GM21360 (cell line): Measurements from ENCODE around the gene S100A16.
"Not testable (repeated sequence)": the region's sequence is repeated elsewhere in the genome, so short reads cannot be mapped to it uniquely, and the experiment has no call there.

ENCODE experiments used
- ATAC-seq: cut with Tn5 transposase; IDR thresholded peaks from one replicate; pipeline ENCODE4 v1.9.1; 2021; ENCODE audit warnings: mild to moderate bottlenecking, moderate library complexity; ENCODE audit not compliant: unreplicated experiment

S100A16 gene

GRCh38 chr1:153612755-153613331 lies at the start of gene S100A16:
Gene S100A16, minus strand, starts transcription at chr1:153613137. Its CDS starts 4,986 bp downstream, at chr1:153608151.
- ATAC-seq: no peak

DNA sequence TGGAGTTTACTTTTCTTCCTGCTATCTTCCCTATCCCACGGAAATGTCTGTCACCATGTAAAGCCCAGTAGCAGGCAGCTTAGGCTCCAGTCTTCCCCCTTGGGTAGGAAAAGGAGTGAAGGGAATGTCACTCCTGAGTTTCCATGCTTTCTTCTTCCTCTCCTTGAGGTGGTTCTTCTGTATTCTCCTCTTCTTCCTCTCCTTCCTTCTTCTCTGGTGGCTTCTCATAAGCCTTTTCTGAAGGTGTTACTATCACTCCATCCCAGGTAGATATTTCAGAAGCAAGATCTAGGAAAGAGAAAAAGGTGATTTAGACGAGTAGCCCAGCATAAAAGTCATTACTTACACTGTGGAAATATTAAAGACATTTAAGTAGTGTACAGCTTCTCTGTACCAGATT lies 49.3 kb upstream of the S100A16 start:
- no peak for ATAC-seq

DNA sequence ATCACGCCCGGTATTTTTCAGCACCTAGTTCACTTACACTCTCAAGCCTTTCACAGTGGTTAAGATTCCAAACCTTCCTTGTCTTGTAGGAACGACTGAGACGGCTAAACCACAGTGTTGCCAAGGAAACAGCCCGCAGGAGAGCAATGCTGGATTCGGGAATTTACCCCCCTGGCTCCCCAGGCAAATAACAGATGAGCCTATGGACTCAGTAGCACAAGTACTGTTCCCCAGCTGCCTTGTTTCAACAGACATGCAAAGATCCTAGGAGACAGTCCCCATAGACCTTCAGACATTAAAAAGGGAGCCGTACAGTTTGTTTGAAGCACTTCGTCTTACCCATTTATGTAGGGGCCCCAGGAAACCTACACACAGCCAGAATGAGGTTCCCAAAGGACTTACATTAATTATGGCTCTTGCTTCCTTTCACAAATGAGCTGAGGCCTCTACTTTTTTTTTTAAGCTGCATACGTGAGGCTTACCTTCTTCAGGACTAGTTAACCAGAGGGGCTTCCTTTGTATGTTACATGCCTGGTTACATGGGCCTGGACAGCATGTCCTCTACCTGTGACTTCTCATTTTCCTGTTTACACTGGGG lies 48.3 kb upstream of the S100A16 start:
- no peak for ATAC-seq

DNA sequence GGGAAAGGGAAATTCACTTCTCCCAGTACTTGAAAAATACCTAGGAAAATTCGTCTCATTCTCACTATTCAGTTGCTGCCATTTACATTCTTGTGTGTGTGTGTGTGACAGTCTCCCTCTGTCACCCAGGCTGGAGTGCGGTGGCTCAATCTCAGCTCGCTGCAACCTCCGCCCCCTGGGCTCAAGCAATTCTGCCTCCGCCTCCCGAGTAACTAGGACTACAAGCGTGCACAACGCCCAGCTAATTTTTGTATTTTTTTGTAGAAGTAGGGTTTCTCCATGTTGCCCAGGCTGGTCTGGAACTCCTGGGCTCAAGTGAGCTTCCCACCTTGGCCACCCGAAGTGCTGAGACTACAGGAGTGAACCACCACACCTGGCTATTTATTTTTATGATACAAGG lies 46.7 kb upstream of the S100A16 start:
- ATAC-seq: no peak

- no peak for ATAC-seq
These were observed 46.2 kb upstream of the S100A16 start for GRCh38 chr1:153659175-153659534.

DNA sequence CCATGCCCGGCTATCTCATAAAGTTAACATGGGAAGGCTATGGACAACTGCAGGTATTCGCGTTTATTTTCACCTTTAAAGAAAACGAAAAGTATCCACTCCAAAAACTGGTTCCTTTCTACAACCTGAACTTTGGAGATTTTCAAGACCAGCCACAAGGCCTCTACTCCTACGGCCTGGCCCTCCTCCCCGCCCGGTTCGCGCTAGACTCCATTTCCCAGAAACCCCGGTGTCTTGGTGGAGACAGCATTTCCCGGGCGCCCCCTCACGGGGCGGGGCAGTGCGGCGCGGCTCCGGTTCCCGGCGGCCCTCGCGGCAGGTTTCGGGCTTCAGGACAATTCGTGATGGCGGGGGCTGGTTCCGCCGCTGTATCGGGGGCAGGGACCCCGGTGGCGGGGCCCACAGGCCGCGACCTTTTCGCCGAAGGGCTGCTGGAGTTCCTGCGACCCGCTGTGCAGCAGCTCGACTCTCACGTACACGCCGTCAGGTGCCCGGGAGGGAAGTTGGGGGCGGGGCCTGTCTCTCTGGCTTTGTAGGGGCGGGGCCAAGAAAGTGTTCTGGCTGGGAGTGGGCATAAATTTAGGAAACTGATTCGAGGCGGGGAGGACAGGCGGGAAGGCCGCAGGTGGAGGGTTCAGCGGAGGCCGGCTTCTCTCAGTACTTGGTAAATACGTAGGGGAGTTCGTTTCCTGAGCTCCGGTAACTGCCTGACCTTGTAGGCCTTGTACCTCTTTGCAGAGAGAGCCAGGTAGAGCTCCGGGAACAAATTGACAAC lies 45.6 kb upstream of the S100A16 start, which contains the start of gene SNAPIN:
SNAPIN (plus strand) TSS at position 304 of the 775 bp plus-strand sequence; CDS start at position 345, 41 bp downstream.
- peak; percentile 85 for ATAC-seq

GRCh38 chr1:153655333-153655732 lies 42.4 kb upstream of the S100A16 start:
- no peak for ATAC-seq

- ATAC-seq: no peak
These were observed 40.0 kb upstream of the S100A16 start for GRCh38 chr1:153652805-153653500.

GRCh38 chr1:153651771-153652170 lies 38.8 kb upstream of the S100A16 start:
- ATAC-seq: no peak

DNA sequence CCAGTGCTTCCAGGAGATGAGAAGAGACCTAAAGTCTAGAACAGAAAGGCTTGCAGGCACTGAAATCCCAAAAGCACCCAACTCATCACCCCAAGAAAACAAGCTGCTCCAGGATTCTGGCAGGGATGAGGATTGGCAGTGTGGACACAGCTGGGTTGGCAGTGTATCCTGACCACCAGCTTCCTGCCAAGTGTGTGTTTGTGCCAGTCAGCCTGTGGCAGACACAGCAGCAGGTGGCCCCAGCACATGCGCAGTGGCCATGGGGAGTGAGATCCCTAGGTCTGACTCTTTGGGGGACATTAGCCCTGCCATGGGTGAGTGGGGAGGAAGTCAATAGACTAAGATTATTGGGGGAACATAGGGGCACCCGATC lies 36.9 kb upstream of the S100A16 start:
- no peak for ATAC-seq

DNA sequence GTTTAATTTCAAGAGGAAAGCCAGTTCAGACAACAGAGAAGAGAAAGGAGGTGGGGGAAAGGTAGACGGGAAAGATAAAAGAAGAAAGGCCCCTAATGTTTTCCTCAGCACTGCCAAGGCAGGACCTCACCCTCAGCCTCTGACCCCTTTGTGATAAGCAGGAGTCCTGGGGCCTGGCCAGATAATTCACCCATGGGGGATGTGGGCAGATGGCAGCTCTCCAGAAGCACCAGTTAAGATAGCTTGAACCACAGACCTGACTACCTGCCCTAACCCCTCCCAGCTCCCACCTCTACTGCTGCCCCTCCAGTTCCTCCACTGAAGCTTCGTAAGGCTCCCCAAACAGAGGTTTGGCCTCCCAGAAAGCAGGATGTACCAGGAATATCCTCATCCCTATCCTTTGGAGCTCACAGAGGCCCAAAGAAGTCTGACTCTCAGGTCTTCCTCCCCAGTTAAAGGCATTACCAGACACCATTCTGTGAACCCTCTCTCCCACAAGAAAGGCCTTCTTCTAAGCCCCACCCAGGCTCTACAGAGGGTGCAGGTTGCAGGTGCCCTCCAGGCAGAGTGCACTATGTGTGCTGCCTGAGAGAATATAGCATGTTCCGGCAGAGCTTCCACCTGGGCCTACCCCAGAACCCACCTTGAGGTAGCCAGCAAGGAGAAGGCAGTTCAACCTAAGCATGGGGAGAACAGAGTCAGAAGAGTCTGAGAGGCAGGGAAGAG lies 36.4 kb upstream of the S100A16 start:
- no peak for ATAC-seq

DNA sequence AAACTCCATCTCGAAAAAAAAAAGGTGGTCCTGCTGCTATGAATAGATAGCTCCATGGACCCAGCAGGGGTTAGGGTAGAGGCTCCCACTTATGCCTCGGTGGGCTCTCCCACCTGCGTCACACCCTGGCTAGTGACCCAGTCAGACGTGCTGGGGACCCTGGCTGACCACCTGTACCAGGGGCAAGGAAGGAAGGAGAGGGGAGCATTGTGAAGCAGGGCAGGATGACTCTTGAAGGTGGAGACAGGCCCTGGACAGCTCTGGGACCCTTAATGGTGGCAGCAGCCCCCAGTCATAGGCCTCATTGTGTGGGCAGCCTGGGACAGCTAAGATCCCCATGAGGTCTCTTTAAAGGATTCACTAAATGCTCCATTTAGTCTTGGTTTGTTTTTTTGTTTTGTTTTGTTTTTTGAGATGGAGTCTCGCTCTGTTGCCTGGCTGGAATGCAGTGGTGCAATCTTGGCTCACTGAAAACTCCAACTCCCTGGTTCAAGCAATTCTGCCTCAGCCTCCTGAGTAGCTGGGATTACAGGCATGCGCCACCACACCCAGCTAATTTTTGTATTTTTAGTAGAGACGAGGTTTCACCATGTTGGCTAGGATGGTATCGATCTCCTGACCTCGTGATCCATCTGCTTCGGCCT lies 35.2 kb upstream of the S100A16 start:
- ATAC-seq: no peak

DNA sequence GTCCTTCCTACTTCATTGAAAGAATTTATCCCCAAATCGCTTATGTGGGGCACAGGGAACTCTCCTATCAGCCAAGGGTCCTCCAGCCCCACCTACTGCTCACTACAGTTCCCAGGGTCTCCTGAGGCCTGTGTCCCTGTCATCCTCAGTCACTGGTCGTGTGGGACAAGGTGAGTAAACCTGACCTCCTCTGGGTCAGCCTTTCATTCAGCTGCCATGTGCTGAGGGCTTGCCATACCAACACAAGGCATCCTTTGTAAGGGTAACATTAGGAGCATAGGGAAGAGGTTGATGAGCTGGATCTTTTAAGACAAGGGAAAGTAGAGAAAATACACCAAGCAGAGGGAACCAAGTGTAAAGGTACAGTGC lies 34.4 kb upstream of the S100A16 start:
- no peak for ATAC-seq

DNA sequence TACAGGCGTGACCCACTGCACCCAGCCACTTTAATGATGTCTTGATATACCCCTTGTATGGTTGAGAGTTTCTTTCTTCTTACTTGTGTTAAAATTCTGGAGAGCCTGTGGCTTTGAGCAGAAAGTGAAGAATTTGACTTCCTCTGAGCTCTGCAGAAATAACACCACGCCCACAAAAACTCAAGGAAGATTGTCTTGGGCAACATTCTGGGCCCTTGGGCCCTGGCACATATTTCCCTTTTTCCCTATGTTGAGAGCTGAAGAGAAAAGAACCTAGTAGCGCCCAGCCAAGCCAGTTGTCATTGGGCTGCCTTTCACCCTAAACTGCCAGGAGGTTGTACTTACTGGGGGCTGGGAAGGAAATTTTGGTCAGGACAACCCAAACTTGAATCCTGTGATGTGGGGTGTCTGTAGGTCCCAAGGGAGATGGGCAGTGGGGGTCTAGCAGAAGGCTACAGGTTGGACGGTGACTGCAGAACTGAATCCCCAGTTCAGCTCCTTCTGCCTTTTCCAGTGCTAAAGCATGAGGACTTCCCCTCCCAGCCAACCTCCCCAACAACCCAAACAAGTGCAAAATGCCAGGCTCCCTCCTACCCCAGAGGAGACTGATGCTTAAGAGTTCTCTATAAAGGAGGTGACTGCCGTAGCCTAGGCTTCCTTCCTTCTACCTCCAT lies 33.9 kb upstream of the S100A16 start:
- no peak for ATAC-seq

- ATAC-seq: no peak
These were observed 30.9 kb upstream of the S100A16 start for GRCh38 chr1:153643816-153644215.

DNA sequence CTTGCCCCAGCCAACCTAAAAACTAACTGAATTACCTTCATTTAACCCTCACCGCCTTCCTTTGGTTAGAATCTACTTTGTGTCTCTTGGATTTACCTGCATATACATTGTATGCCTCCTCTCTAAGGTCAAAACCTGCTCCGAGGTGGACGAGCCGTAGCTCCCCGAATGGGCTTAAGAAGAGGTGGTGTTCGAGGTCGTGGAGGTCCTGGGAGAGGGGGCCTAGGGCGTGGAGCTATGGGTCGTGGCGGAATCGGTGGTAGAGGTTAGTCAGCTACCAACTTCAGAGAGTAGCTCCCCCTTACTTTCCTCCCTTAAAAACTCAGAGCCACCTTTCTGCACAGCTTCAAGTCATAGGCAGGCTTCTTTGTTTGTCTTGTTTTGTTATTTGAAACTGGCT lies 30.2 kb upstream of the S100A16 start:
- no peak for ATAC-seq

GRCh38 chr1:153642161-153642560 lies 29.2 kb upstream of the S100A16 start:
- ATAC-seq: no peak

GRCh38 chr1:153640861-153641260 lies 27.9 kb upstream of the S100A16 start:
- ATAC-seq: no peak

GRCh38 chr1:153640213-153640612 lies 27.3 kb upstream of the S100A16 start:
- ATAC-seq: not testable (repeated sequence)

- no peak for ATAC-seq
These were observed 26.3 kb upstream of the S100A16 start for GRCh38 chr1:153639280-153639679.
